ENCODE results near the gene BAG2. TPM values are rescaled to one million over a fixed set of nuclear protein-coding genes. Genes with fewer than 3 reads are reported as not detected.

Gene BAG2
- total RNA-seq: 10 to 100 TPM in 2 of 4 donors, 1 to 10 TPM in 2; 6.7 to 15.7 (median 9.8) TPM

DNA sequence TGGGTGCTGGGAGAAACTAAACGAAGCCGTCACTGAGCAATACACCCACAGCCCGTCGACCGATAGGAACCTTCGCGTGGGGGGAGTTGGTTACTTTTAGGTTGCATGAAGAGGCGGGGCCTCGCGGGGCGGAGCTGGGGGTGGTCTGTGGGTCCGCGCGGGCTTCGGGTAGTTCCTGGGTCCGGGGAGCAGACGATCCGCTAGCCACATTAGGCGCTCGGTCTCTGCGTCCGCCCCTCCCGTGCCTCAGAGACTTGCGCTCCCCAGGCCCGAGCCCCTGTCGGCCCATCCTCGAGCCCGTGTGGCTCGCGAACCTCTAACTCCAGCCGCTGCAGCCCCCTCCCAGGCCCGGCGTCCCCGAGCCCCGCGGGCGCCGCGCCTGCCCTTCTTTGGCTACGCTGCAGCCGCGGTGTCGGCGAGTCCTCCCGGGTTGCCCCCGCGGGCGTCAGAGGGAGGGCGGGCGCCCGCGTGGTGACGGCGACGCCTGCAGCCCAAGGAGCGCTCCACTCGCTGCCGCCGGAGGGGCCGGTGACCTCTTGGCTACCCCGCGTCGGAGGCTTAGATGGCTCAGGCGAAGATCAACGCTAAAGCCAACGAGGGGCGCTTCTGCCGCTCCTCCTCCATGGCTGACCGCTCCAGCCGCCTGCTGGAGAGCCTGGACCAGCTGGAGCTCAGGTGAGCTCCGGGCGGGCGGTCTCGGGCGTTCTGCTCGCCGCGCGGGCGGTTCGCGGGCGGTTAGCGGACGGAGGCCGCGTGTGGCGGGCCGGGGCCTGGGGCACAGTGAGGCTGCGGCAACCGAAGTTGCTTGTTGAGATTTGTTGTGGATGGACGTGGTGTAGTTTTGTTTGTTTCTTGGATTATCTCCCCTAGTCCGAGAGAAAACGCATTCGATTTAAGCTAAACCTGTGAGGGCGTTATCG lies at the start of gene BAG2:
Gene BAG2 (plus strand): TSS at position 191 of the 920 bp plus-strand sequence. CDS start 372 bp downstream, at position 563.
- in situ Hi-C loops (cut with MboI; ENCODE audit: low sequenced_read_pairs in 4 of 4) (loop anchor here in 1 of 4 donors (5.0 kb wide), 1 partner anchor 145 kb away; the partner anchor contains the start of gene PRIM2), intact Hi-C loops (cut with DNase I; ENCODE audit: low total_unique reads) (loop anchor here (1.0 to 10.0 kb wide), 5 partner anchors 50 to 478 kb away; partner anchors contain the start of genes PRIM2, RAB23 and ZNF451)
- Histone ChIP-seq H3K4me3 (peak within 1 kb of the TSS; percentile 79 to 88 (median 82)), H3K27ac (peak within 1 kb of the TSS; percentile 90 to 95 (median 92)), H3K9me3 (no peaks in the 10 kb centered on the region), H3K4me1 (peaks cover 38 to 41% of the 10 kb centered on the region in 2 donors), H3K27me3 (no peaks in the 10 kb centered on the region), H3K36me3 (no peaks in the 10 kb centered on the region)
- DNase-seq (peak; percentile 68 to 88), ATAC-seq (peak; percentile 88 to 90)
- TF ChIP-seq POLR2A (IDR thresholded peaks at IDR 0.05): peak; percentile 64 to 75
- TF ChIP-seq, protein P1, sequence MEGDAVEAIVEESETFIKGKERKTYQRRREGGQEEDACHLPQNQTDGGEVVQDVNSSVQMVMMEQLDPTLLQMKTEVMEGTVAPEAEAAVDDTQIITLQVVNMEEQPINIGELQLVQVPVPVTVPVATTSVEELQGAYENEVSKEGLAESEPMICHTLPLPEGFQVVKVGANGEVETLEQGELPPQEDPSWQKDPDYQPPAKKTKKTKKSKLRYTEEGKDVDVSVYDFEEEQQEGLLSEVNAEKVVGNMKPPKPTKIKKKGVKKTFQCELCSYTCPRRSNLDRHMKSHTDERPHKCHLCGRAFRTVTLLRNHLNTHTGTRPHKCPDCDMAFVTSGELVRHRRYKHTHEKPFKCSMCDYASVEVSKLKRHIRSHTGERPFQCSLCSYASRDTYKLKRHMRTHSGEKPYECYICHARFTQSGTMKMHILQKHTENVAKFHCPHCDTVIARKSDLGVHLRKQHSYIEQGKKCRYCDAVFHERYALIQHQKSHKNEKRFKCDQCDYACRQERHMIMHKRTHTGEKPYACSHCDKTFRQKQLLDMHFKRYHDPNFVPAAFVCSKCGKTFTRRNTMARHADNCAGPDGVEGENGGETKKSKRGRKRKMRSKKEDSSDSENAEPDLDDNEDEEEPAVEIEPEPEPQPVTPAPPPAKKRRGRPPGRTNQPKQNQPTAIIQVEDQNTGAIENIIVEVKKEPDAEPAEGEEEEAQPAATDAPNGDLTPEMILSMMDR (IDR thresholded peaks at IDR 0.05 in 4 of 5, conservative IDR thresholded peaks at IDR 0.05 in 1 of 5): peak in 2 of 5 experiments; percentile 28 to 38

DNA sequence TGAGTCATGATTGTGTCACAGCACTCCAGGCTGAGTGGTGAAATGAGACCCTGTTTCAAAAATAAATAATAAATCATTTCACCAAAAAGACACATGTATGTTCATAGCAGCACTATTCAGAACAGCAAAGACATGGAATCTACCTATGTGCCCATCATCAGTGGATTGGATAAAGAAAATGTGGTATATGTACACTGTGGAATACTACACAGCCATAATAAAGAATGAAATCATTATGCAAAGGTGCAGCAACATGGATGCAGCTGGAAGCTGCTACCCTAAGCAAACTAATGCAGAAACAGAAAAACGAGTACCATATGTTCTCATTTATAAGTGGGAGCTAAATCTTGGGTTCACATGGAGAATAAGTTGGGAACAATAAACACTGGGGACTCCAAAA lies 49.0 kb upstream of the BAG2 start:
- in situ Hi-C loops (cut with MboI; ENCODE audit: low sequenced_read_pairs in 4 of 4): no loop called here
- Histone ChIP-seq H3K27ac (no peak overlapping the region), H3K9me3 (no peaks in the 10 kb centered on the region), H3K27me3 (no peaks in the 10 kb centered on the region), H3K36me3 (no peaks in the 10 kb centered on the region), H3K4me1 (peaks cover 0 to 2% of the 10 kb centered on the region in 2 donors), H3K4me3 (no peak overlapping the region)
- DNase-seq (no peak), ATAC-seq (no peak)
- intact Hi-C loops (cut with DNase I; ENCODE audit: low total_unique reads): no loop called here
- TF ChIP-seq POLR2A (IDR thresholded peaks at IDR 0.05): no peak
- TF ChIP-seq, protein P1 (IDR thresholded peaks at IDR 0.05 in 4 of 5, conservative IDR thresholded peaks at IDR 0.05 in 1 of 5): no peak

DNA sequence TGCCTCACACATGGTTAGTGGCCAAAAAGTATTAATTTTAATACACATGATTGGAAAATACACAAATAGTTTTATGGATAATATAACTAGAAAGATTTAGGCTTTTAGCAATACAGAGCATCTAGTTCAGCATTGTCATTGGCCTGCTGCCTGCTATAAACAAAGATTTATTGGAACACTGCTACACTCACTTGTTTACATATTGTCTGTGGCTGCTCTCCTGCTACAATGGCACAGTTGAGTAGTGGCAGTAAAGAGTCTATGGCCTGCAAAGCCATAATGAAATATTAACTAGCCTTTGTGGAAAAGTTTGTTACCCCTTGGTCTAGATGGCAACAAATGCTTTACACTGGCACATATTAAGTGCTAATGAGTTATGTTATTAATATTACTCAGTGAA lies 44.4 kb upstream of the BAG2 start:
- Histone ChIP-seq H3K4me1 (peaks cover 11 to 12% of the 10 kb centered on the region in 2 donors), H3K27me3 (no peaks in the 10 kb centered on the region), H3K36me3 (no peaks in the 10 kb centered on the region), H3K4me3 (no peak overlapping the region), H3K27ac (no peak overlapping the region), H3K9me3 (no peaks in the 10 kb centered on the region)
- ATAC-seq: no peak
- no peak for DNase-seq
- in situ Hi-C loops (cut with MboI; ENCODE audit: low sequenced_read_pairs in 4 of 4) (no loop called here), intact Hi-C loops (cut with DNase I; ENCODE audit: low total_unique reads) (no loop called here)
- TF ChIP-seq, protein P1 (IDR thresholded peaks at IDR 0.05 in 4 of 5, conservative IDR thresholded peaks at IDR 0.05 in 1 of 5): no peak

DNA sequence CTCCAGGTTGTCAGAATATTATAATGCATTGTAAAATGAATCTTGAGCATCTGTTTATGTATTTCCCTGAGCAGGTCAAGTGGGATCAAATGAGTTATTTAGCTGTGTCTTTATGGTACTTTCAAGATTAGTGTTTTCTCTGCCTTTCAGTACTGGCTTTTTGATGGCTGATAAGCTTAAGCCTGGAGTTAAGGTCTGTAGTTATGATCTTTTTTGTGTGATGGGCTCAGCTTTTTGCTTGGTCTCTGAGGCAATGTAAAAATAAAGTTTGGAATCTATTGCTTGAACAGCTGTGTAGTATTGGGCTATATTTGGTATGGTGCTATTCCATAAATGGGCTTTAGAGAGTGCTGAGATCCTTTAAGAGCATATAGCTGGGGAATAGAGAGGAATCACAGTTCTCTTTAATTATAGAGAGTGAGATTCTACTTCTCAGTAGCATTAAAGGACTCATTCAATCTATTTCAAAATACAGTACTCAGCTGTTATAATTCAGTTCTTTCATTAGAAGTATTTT lies 41.4 kb upstream of the BAG2 start:
- TF ChIP-seq POLR2A (IDR thresholded peaks at IDR 0.05): no peak
- TF ChIP-seq, protein P1 (IDR thresholded peaks at IDR 0.05 in 4 of 5, conservative IDR thresholded peaks at IDR 0.05 in 1 of 5): no peak
- peaks cover 0 to 18% of the 10 kb centered on the region in 2 donors for H3K36me3 ChIP-seq
- intact Hi-C loops (cut with DNase I; ENCODE audit: low total_unique reads) (no loop called here), in situ Hi-C loops (cut with MboI; ENCODE audit: low sequenced_read_pairs in 4 of 4) (no loop called here)
- no peak overlapping the region for H3K27ac ChIP-seq
- no peaks in the 10 kb centered on the region for H3K9me3 ChIP-seq
- no peaks in the 10 kb centered on the region for H3K27me3 ChIP-seq
- H3K4me1 ChIP-seq: peaks cover 9 to 11% of the 10 kb centered on the region in 2 donors
- DNase-seq: no peak
- no peak for ATAC-seq
- H3K4me3 ChIP-seq: no peak overlapping the region
